Measurements from ENCODE around the gene CCDC28A.
A peak's percentile ranks its signal among the peaks of the same experiment; 100 is the strongest.
"Not testable (repeated sequence)": the region's sequence is repeated elsewhere in the genome, so short reads cannot be mapped to it uniquely, and the experiment has no call there.

Gene CCDC28A

DNA sequence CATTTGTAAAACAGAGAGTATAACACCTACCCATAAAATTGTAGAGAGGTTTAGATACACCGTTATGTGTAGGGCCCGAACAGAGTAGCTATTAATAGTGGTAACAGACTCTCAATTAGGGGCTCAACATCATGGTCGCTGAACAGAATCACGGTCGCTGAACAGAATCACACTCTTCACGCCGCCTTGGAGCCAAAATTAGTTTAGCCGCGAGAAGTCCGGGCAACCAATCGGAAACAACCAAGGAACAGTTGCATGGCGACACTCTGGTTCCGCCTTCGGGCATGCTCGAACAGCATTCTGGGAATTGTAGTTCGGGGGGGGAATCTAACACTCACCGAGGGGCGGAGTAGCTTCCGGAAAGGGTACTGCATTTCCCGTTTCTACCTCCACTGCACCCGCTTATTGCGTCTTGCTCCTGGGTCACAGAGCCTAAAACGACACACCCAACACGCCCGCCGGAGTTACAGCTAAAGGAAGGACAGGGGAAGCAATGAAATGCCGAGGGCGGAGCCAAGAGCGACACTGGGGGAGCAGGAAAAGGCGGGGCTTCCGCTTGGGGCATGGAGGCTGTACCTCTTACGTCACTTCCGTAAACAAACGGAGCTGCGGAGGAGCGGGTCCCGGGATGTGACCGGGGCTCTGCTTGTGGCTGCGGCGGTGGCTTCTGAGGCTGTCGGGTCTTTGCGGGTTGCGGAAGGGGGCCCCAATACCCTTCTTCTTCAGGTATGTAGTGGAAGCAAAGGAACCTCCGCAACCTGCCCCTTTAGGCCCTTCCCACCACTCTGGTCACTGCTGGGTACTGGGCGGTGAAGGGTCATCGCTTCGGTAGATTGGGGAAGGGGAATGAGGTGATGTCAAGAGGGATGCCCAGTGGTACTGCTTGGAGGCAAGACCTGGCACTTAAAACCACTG lies at the start of gene CCDC28A:
Gene CCDC28A (plus strand): TSS at position 593 of the 915 bp plus-strand sequence. CDS start 2,352 bp downstream, outside the sequence.
- peak; percentile 97 for DNase-seq

DNA sequence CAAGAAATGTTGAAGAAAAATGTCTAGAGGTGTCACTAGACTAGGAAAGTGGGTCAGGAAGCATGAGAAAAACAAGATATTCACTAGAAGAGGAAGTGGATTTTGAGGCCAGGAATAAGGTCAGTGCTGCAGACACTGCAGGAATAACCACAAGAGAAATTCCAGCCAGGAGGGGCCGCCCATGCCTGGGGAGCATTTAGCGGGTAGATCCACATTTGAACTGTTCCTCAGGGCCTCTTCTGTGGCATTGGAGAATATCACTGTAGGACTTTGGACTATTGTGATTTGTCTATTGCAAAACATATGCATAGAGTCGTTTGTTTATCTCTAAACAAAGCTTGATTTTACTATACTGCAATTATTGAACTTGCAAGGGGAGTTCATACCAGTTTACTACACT lies 49.6 kb upstream of the CCDC28A start:
- DNase-seq: no peak

DNA sequence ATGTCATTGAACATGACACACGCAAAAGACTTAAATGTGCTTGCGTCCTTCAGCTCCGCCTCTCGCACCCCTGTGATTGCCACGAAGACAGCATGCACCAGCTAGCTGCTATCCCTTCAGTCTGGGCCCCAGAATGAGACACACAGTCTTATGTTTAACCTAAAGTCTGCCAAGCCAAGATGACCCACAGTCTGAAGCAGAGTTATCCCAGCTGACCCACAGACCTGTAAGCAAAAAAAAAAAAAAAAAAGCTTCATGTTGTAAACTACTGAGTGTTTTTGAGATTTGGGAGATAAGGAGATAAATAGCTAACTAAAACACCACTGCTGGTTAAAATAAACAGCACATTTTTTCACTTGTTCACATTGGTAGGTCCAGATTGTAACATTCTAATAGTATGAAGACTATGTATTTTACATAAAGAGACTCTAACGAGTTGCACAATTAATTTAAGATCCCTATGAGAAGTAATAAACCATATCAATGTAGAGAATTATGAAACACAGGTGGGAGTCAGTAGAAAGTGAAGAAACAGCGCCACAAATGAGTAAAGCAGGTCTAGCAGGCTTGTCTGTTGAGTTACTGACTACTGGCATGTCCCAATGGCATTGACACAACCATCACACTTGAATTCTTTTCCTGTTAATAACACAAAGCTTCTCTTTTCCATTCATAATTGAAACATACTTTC lies 47.4 kb upstream of the CCDC28A start:
- no peak for DNase-seq

DNA sequence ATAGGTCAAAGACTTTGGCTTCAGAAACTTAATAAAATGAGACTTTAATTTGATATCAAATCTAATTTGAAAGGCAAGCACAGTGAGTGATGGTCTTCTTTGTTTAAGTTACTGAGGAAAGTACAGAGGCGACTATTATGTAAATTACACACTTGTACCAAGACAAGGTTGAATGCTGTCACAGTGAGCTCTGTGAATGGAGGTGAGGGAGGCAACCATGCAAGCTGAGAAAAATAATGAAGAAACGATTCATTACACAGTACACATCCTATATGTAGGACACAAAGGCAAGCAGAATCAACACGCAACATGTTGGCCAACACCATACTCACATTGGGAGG lies 46.8 kb upstream of the CCDC28A start:
- no peak for DNase-seq

GRCh38 chr6:138727182-138727581 lies 46.4 kb upstream of the CCDC28A start:
- no peak for DNase-seq

DNA sequence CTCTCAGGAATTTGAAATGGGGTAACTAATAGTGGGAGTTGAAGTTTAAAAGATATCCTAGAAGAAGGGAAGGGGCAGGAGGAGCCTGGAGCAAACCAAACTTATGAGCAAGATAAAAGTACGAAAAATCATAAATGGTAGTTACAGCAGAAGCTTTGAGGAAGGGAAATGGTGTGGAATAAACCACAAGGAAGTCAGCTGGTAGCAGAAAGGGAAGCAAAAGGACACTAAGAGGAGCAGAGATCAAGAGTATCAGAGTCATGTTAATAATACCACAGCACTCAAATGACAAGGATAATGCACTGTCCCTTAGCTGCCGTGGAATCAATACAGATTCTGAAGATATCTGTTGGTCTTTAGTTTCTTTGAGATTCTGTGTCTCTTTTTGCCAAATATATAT lies 44.9 kb upstream of the CCDC28A start:
- DNase-seq: no peak

- not testable (repeated sequence) for DNase-seq
Measured at GRCh38 chr6:138730037-138730436, 43.5 kb upstream of the CCDC28A start.

DNA sequence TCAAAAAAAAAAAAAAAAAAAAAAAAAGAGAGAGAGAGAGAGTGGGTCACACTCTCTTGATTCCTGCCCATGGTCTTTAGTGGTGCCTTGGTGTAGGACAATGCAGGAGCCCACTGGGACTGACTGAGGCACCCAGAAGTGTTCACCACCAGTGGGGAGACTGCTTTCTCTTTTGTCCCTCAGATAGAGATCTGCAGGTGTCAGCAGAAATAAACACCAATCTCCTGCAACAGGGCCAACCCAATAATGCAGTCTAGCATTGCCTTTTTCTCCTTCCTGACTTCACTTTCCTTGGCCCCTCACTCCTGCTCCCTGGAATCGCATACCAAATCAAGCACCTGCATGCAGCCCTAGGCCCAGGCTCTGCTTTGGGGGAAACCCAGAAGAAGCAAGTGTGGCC lies 39.0 kb upstream of the CCDC28A start:
- DNase-seq: no peak

DNA sequence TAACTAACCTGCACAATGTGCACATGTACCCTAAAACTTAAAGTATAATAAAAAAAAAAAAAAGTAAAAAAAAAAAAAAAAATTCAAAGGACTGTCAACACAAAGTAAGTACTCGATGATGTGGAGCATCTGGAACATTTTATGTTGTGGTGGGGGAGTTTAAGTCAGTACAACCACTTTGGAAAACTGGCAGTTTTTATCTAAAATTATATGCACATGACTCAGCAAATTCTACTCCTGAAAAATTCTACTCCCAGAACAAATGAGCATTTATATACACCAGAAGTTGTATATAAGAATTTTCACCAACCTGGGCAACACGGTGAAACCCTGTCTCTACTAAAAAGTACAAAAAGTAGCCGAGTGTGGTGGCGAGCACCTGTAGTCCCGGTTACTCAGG lies 36.9 kb upstream of the CCDC28A start:
- DNase-seq: no peak

GRCh38 chr6:138752017-138752416 lies 21.6 kb upstream of the CCDC28A start:
- no peak for DNase-seq

DNA sequence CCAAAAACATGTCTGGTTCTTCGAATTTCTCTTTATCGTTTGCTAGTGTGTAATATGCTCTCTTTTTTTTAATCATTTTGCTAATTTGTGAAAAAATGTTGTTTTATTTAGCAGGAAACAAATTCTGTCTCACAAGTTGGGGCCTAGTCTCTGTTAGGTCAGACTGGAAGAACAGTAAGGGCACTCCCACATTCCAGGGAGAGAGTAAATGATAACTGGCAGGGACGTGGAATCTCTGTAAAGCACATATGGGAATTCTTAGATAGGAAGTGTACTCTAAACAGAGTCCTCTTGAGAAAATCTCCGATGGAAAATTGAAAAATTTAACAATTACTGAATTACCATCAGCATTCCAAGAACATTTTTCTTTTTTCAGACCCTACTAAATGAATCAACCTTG lies 16.4 kb upstream of the CCDC28A start:
- no peak for DNase-seq

- DNase-seq: no peak
Measured at GRCh38 chr6:138765896-138766655, 7.5 kb upstream of the CCDC28A start.

GRCh38 chr6:138769102-138769676 lies 4.4 kb upstream of the CCDC28A start:
- DNase-seq: no peak

GRCh38 chr6:138772596-138773176 lies 883 bp upstream of the CCDC28A start:
- DNase-seq: no peak

- DNase-seq: no peak
Measured at GRCh38 chr6:138774370-138774769, 801 bp downstream of the CCDC28A start.

GRCh38 chr6:138776659-138777058 lies 3.1 kb downstream of the CCDC28A start:
- no peak for DNase-seq

DNA sequence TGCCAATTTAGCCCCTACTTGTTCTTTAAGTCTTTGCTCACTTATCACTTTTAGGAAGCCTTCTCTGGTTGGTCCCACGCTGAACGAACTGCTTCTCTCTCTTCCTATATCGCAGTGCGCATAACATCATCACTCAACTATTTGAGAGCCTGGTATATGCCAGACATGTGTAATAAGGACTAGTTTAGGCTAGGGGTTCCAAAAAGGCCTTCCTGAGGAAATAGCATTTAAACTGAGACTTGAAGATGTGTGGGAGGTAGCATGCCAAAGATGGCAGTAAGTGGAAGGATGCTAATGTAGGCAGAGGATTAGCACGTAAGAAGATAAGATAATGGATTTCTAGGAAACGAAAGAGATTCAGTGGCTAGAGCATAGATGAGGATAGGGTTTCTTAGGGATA lies 4.8 kb downstream of the CCDC28A start:
- no peak for DNase-seq

GRCh38 chr6:138782243-138782642 lies 8.7 kb downstream of the CCDC28A start:
- DNase-seq: no peak

DNA sequence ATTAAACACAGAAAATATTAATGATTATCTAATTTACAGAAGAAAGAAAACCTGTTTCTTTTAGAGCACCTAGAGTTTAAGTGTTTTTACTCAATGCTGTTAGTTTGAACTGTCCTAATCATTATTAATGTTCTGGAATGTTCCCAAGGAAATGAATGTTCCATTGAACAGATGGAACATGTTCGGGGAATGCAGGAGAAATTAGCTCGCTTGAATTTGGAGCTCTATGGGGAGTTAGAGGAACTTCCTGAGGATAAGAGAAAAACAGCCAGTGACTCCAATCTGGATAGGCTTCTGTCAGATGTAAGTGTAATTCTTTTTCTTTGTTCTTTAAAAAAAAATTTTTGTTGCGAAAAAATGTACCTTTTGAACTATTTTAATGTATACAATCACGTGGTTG lies 11.5 kb downstream of the CCDC28A start:
- no peak for DNase-seq

- no peak for DNase-seq
Measured at GRCh38 chr6:138785980-138786379, 12.4 kb downstream of the CCDC28A start.

DNA sequence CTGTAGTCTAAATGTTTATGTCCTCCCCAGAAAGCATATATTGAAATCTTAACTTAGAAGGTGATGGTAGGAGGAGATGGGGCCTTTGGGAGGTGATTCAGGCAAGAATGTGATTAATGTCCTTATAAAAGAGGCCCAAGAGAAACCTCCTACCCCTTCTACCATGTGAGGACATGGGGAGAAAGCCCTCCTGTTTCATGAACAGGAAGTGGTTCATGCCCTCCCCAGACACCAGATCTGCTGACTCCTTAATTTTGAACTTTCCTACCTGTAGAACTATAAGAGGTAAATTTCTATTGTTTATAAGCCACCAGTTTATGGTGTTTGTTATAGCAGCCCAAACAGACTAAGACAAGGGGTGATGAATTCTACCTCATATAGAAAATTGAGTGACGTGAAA lies 13.6 kb downstream of the CCDC28A start:
- DNase-seq: no peak

GRCh38 chr6:138795809-138796603 lies 22.4 kb downstream of the CCDC28A start, which contains the start of gene ECT2L:
ECT2L (plus strand) TSS chr6:138796087; CDS start chr6:138813275, 17,188 bp downstream.
- no peak for DNase-seq

Measured in activated effector memory CD4-positive, alpha-beta T cell treated with anti-CD3 and anti-CD28 coated beads, Interleukin-2, amount 50 U/mL, for 16 hours (primary cell).